Measurements from ENCODE around the gene AADACL4. TPM values are rescaled to one million over a fixed set of nuclear protein-coding genes. Genes with fewer than 3 reads are reported as not detected.
A peak's percentile ranks its signal among the peaks of the same experiment; 100 is the strongest.

AADACL4 gene
- total and polyA plus RNA-seq, 9 of the 15 experiments (the other 6 are each of a cell fraction or from before 2014, with no cell fraction given), result not detected

- TF ChIP-seq, protein P1, sequence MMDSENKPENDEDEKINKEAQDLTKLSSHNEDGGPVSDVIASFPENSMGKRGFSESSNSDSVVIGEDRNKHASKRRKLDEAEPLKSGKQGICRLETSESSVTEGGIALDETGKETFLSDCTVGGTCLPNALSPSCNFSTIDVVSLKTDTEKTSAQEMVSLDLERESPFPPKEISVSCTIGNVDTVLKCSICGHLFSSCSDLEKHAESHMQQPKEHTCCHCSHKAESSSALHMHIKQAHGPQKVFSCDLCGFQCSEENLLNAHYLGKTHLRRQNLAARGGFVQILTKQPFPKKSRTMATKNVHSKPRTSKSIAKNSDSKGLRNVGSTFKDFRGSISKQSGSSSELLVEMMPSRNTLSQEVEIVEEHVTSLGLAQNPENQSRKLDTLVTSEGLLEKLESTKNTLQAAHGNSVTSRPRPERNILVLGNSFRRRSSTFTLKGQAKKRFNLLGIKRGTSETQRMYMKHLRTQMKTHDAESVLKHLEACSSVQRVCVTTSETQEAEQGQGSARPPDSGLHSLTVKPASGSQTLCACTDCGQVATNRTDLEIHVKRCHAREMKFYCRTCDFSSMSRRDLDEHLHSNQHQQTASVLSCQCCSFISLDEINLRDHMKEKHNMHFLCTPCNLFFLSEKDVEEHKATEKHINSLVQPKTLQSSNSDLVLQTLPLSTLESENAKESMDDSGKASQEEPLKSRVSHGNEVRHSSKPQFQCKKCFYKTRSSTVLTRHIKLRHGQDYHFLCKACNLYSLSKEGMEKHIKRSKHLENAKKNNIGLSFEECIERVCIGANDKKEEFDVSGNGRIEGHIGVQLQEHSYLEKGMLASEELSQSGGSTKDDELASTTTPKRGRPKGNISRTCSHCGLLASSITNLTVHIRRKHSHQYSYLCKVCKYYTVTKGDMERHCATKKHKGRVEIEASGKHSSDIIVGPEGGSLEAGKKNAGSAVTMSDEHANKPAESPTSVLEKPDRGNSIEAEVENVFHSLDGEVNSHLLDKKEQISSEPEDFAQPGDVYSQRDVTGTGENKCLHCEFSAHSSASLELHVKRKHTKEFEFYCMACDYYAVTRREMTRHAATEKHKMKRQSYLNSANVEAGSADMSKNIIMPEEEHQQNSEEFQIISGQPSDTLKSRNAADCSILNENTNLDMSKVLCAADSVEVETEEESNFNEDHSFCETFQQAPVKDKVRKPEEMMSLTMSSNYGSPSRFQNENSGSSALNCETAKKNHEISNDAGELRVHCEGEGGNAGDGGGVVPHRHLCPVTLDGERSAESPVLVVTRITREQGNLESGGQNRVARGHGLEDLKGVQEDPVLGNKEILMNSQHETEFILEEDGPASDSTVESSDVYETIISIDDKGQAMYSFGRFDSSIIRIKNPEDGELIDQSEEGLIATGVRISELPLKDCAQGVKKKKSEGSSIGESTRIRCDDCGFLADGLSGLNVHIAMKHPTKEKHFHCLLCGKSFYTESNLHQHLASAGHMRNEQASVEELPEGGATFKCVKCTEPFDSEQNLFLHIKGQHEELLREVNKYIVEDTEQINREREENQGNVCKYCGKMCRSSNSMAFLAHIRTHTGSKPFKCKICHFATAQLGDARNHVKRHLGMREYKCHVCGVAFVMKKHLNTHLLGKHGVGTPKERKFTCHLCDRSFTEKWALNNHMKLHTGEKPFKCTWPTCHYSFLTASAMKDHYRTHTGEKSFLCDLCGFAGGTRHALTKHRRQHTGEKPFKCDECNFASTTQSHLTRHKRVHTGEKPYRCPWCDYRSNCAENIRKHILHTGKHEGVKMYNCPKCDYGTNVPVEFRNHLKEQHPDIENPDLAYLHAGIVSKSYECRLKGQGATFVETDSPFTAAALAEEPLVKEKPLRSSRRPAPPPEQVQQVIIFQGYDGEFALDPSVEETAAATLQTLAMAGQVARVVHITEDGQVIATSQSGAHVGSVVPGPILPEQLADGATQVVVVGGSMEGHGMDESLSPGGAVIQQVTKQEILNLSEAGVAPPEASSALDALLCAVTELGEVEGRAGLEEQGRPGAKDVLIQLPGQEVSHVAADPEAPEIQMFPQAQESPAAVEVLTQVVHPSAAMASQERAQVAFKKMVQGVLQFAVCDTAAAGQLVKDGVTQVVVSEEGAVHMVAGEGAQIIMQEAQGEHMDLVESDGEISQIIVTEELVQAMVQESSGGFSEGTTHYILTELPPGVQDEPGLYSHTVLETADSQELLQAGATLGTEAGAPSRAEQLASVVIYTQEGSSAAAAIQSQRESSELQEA (IDR thresholded peaks at IDR 0.05; ENCODE audit: low read depth), result no peak; the same call in 1 of the 2 replicates
- no peak for TF ChIP-seq DACH1 (IDR thresholded peaks at IDR 0.05; ENCODE audit: partially characterized antibody)
- no peak for TF ChIP-seq CHAMP1 (IDR thresholded peaks at IDR 0.05)
- TF ChIP-seq POLR2A (conservative IDR thresholded peaks at IDR 0.05), result peak; percentile 97
- no peak for TF ChIP-seq RBM39 (optimal IDR thresholded peaks at IDR 0.05; ENCODE audit: low read depth, low read length)
- no peak for TF ChIP-seq ADNP (tag; IDR thresholded peaks at IDR 0.05)
- TF ChIP-seq THRB (CRISPR knock-in tag; conservative IDR thresholded peaks at IDR 0.05), result no peak
- no peak for TF ChIP-seq ZKSCAN1 (IDR thresholded peaks at IDR 0.05; ENCODE audit: low read depth, low read length)
- TF ChIP-seq SMARCE1 (IDR thresholded peaks at IDR 0.05), result no peak; the same call in 1 of the 2 replicates
- TF ChIP-seq PURB (CRISPR knock-in tag; IDR thresholded peaks at IDR 0.05; ENCODE audit: low read depth), result no peak
- TF ChIP-seq, protein P2, sequence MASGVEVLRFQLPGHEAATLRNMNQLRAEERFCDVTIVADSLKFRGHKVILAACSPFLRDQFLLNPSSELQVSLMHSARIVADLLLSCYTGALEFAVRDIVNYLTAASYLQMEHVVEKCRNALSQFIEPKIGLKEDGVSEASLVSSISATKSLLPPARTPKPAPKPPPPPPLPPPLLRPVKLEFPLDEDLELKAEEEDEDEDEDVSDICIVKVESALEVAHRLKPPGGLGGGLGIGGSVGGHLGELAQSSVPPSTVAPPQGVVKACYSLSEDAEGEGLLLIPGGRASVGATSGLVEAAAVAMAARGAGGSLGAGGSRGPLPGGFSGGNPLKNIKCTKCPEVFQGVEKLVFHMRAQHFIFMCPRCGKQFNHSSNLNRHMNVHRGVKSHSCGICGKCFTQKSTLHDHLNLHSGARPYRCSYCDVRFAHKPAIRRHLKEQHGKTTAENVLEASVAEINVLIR (CRISPR knock-in tag; IDR thresholded peaks at IDR 0.05), result no peak
- peak; percentile 52; the same call in 1 of the 2 replicates for TF ChIP-seq SMARCA5 (IDR thresholded peaks at IDR 0.05)
- no peak for TF ChIP-seq MEF2A (IDR thresholded peaks at IDR 0.05; ENCODE audit: control insufficient read depth, low read depth, low read length)
- no peak for TF ChIP-seq ZNF830 (CRISPR knock-in tag; IDR thresholded peaks at IDR 0.05)
Observed at GRCh38 chr1:12657060-12657884, 13.4 kb downstream of the AADACL4 start (continued).

Measured in K562 (cell line).